Heart left ventricle (tissue), 16 donors: ENCODE results near the gene VIM. TPM values are rescaled to one million over a fixed set of nuclear protein-coding genes. Genes with fewer than 3 reads are reported as not detected.
A peak's percentile ranks its signal among the peaks of the same experiment; 100 is the strongest.

ENCODE experiments used
- ATAC-seq, 4 donors: fragments of 200-7000 bp; cut with Tn5 transposase; one replicate each; pipeline ENCODE4 v1.9.1; 2020 to 2022; ENCODE audit warnings: moderate library complexity in 4 of 4, mild to moderate bottlenecking in 3 of 4, moderate number of reproducible peaks in 1 of 4
- DNase-seq, 5 donors: peaks; one replicate each; pipeline ENCODE4 v3.0.0-alpha.2; 2020
- H3K27ac ChIP-seq, 12 donors: fragments of 200-600 bp; sonication (generic) in 4 of 12; one replicate each; pipeline versions ENCODE4 v1.5.0 to v1.8.0; 2016 to 2022; ENCODE audit warnings: mild to moderate bottlenecking in 2 of 12
- H3K27me3 ChIP-seq, 9 donors: fragments of 200-600 bp; sonication (generic) in 2 of 9; one replicate each; pipeline versions ENCODE4 v1.5.1 to v1.8.0; 2016 to 2022; ENCODE audit warnings: mild to moderate bottlenecking in 3 of 9
- H3K36me3 ChIP-seq, 9 donors: fragments of 200-600 bp; sonication (generic) in 2 of 9; one replicate each; pipeline versions ENCODE4 v1.5.0 to v1.8.0; 2018 to 2022; ENCODE audit warnings: mild to moderate bottlenecking in 2 of 9
- H3K4me1 ChIP-seq, 12 donors: fragments of 200-600 bp; sonication (generic) in 4 of 12; one replicate each; pipeline versions ENCODE4 v1.5.0 to v1.8.0; 2016 to 2022; ENCODE audit warnings: mild to moderate bottlenecking in 3 of 12
- H3K4me3 ChIP-seq, 12 donors: fragments of 200-600 bp; sonication (generic) in 4 of 12; one replicate each; pipeline versions ENCODE4 v1.5.0 to v1.8.0; 2017 to 2022; ENCODE audit warnings: mild to moderate bottlenecking in 9 of 12, moderate library complexity in 4 of 12
- H3K9me3 ChIP-seq, 12 donors: fragments of 200-600 bp; sonication (generic) in 4 of 12; one replicate each; pipeline versions ENCODE4 v1.5.0 to v1.8.0; 2016 to 2022; ENCODE audit warnings: mild to moderate bottlenecking in 1 of 12
- POLR2A ChIP-seq, 2 donors: fragments of 450-650 bp; IDR thresholded peaks; one replicate each; pipeline ENCODE4 v1.6.1; 2017; ENCODE audit warnings: antibody characterized with exemption in 2 of 2, mild to moderate bottlenecking in 2 of 2, moderate library complexity in 2 of 2
- WGBS, 4 donors: extraction: QIAGEN DNeasy Blood & Tissue Kit in 2 of 4; methylation state at CpG; one replicate each; pipeline versions ENCODE4 v1.1.5 to v1.1.7; 2013 to 2018; 5-methylcytosine and 5-hydroxymethylcytosine counted together
- intact Hi-C, 10 donors: fragments of 100-400 bp; cut with DNase I; formaldehyde crosslinking; loops; one replicate each; pipeline versions ENCODE4 v1.11.1 to v1.14.2; 2022
- polyA plus RNA-seq, 2 donors: library from polyadenylated mRNA; stranded (reverse); fragments of 200-250 nt; gene quantifications; one replicate each; pipeline ENCODE4 v1.2.3, GENCODE V29; 2013
- total RNA-seq, 9 donors: library from RNA; depleted of rRNA in 2 of 9; stranded (reverse); fragments of >200 nt in 2 of 9; fragmentation: NEBNext Ultra II Directional in 3 of 9; extraction: Animal tissue kit (Norgen Biotek cat#: 25700) in 3 of 9; gene quantifications; one replicate each; pipeline versions ENCODE4 v1.1.0 to v1.2.4, GENCODE V29; 2016 to 2023
- TF ChIP-seq, protein P1 (sequence below), 12 donors: fragments of 200-600 bp; sonication (generic) in 4 of 12; IDR thresholded peaks; one replicate each; pipeline versions ENCODE4 v1.5.0 to v1.8.0; 2018 to 2022; ENCODE audit warnings: antibody characterized with exemption in 12 of 12, mild to moderate bottlenecking in 5 of 12
- donor health status: ischemic (EF 13 %, LVEDD 7.1; RV severe dilation, severe dysfunction).
- donor health status: healthy with polysubstance abuse.
- donor health status: DM: no; HTN: yes; CAD: no.
- donor health status: DM: no; HTN: no; CAD: no.
- donor health status: ischemic (EF 25% LVEDD 6.9; RV normal size, moderate dysfunction).
- donor health status: ischemic (EF 25% LVEDD 5.7; RV mildly dilated, moderate dysfunction).
- donor health status: healthy.
- donor health status: DM: yes; HTN: yes; CAD: no.
- donor health status: ischemic (EF 35%, LVEDD 5.7; RV mildly dilated, moderate dysfunction).
- donor health status: nonischemic (EF 11% LVEDD 7.7; RV severe dilation, severe dysfunction).
- donor health status: DM: yes; HTN: yes; CAD: no.
- donor health status: PGD.
- donor health status: ischemic (EF 29% LVEDD 5.4; RV normal size, mild dysfunction).
- donor health status: nonischemic (EF 23%, LVEDD 6.1; RV moderate dilation, normal function).

The VIM gene
- total and polyA plus RNA-seq, 11 donors: 249 to 1,163 (median 387) TPM

DNA sequence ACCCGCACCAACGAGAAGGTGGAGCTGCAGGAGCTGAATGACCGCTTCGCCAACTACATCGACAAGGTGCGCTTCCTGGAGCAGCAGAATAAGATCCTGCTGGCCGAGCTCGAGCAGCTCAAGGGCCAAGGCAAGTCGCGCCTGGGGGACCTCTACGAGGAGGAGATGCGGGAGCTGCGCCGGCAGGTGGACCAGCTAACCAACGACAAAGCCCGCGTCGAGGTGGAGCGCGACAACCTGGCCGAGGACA, 1.6 kb downstream of the VIM start:
- peak overlapping the region; percentile 64 to 99 (median 91) for H3K4me3 ChIP-seq
- H3K27ac ChIP-seq: peak overlapping the region; percentile 96 to 100 (median 98)
- DNase-seq (no peak), ATAC-seq (no peak)
- intact Hi-C loops: loop anchor here in 5 of 10 donors (2.0 to 5.0 kb wide), 3 partner anchors 29 to 227 kb away; partner anchors contain the start of gene TRDMT1 (in 4 of the 5)
- peaks cover 0 to 65% (median 40%) of the 10 kb centered on the region in 12 donors for H3K4me1 ChIP-seq
- no peaks in the 10 kb centered on the region for H3K9me3 ChIP-seq
- TF ChIP-seq, protein P1, sequence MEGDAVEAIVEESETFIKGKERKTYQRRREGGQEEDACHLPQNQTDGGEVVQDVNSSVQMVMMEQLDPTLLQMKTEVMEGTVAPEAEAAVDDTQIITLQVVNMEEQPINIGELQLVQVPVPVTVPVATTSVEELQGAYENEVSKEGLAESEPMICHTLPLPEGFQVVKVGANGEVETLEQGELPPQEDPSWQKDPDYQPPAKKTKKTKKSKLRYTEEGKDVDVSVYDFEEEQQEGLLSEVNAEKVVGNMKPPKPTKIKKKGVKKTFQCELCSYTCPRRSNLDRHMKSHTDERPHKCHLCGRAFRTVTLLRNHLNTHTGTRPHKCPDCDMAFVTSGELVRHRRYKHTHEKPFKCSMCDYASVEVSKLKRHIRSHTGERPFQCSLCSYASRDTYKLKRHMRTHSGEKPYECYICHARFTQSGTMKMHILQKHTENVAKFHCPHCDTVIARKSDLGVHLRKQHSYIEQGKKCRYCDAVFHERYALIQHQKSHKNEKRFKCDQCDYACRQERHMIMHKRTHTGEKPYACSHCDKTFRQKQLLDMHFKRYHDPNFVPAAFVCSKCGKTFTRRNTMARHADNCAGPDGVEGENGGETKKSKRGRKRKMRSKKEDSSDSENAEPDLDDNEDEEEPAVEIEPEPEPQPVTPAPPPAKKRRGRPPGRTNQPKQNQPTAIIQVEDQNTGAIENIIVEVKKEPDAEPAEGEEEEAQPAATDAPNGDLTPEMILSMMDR (IDR thresholded peaks at IDR 0.05): no peak
- TF ChIP-seq POLR2A (IDR thresholded peaks at IDR 0.05): no peak
- H3K27me3 ChIP-seq: peaks cover 0 to 17% (median 0%) of the 10 kb centered on the region in 9 donors
- H3K36me3 ChIP-seq: peaks cover 0 to 52% (median 40%) of the 10 kb centered on the region in 9 donors
- 0 to 1% (median 0%) methylated on average over 7 to 21 of the region's 21 CpGs for WGBS, 4 donors

GRCh38 chr10:17229967-17230682, 2.1 kb downstream of the VIM start:
- ATAC-seq (peak; percentile 44 to 70 (median 60)), DNase-seq (peak; percentile 85 to 92 (median 85))
- Histone ChIP-seq H3K27ac (peak overlapping the region; percentile 96 to 100 (median 98)), H3K9me3 (no peaks in the 10 kb centered on the region), H3K4me3 (peak overlapping the region; percentile 64 to 99 (median 91)), H3K27me3 (peaks cover 0 to 17% (median 0%) of the 10 kb centered on the region in 9 donors), H3K4me1 (peaks cover 0 to 69% (median 44%) of the 10 kb centered on the region in 12 donors), H3K36me3 (peaks cover 0 to 57% (median 45%) of the 10 kb centered on the region in 9 donors)
- TF ChIP-seq POLR2A (IDR thresholded peaks at IDR 0.05): peak in 1 of 2 donors; percentile 39
- TF ChIP-seq, protein P1 (IDR thresholded peaks at IDR 0.05): no peak
- 0 to 2% (median 1%) methylated on average over 34 to 43 of the region's 43 CpGs for WGBS, 4 donors
- intact Hi-C loops: loop anchor here in 8 of 10 donors (1.0 to 10.0 kb wide), 6 partner anchors 29 to 235 kb away; partner anchors contain the start of gene TRDMT1 (in 7 of the 8)

DNA sequence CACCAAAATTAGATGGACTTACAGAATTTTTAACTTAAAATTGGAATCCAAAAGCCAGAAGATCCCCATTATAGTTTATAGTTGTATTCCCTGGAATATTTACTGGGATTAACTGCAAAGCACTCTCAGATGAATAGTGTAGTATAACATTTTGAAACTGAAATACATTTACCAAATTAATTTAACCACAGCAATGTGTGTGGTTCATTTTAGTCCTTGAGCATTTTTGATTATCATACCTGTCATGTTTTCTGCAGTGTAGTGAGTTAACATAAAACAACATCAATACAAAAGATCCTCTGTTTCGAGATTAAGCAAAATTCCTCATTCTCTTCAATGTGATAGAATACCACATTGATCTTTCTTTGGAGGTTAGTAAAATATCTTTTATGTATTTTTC, 3.7 kb downstream of the VIM start:
- Histone ChIP-seq H3K27me3 (peaks cover 0 to 17% (median 0%) of the 10 kb centered on the region in 9 donors), H3K4me1 (peaks cover 0 to 71% (median 51%) of the 10 kb centered on the region in 12 donors), H3K4me3 (peak overlapping the region; percentile 7 to 99 (median 90)), H3K36me3 (peaks cover 0 to 73% (median 62%) of the 10 kb centered on the region in 9 donors), H3K9me3 (no peaks in the 10 kb centered on the region), H3K27ac (peak overlapping the region in 6 of 12 donors; percentile 98 to 99 (median 98))
- TF ChIP-seq POLR2A (IDR thresholded peaks at IDR 0.05): no peak
- TF ChIP-seq, protein P1 (IDR thresholded peaks at IDR 0.05): no peak
- ATAC-seq (no peak), DNase-seq (no peak)
- 62 to 69% (median 66%) methylated on average over 1 of the region's 1 CpG for WGBS, 4 donors
- intact Hi-C loops: loop anchor here in 5 of 10 donors (2.0 to 10.0 kb wide), 4 partner anchors 31 to 237 kb away; partner anchors contain the start of gene TRDMT1 (in 2 of the 5)

DNA sequence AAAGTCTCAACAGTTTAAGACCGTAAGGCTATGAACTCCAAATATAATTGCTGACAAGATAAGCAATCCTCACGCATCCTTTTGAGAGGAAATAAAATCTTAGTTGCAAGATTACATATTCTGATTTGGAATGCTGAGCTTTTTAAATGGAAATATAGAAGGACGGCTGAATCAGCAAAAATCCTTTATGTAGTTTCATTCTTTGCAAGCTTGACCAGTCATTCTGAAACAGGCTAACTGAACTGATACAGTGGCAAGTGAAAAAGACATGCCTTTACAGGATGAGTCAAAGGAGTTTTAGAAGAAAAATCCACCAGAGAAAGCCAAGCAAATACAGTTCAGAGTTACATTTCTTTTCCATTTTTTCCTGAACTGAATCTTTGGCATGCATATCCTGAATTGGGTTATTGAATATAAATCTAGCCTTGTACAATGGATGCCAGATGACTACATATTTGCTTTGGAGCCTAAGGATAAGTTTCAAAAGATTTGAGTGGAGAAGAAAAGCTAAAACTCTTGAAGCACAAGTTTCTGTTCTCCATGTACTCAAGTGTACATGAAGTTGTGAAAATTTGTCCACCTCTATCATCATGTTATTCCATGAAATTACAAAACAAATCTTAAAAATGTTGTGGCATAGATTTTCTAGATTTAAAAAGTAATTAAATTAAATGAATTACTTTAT, 4.4 kb downstream of the VIM start:
- Histone ChIP-seq H3K9me3 (no peaks in the 10 kb centered on the region), H3K4me1 (peaks cover 0 to 65% (median 47%) of the 10 kb centered on the region in 12 donors), H3K27me3 (peaks cover 0 to 17% (median 0%) of the 10 kb centered on the region in 9 donors), H3K4me3 (peak overlapping the region in 10 of 12 donors; percentile 7 to 99 (median 90)), H3K36me3 (peaks cover 0 to 79% (median 68%) of the 10 kb centered on the region in 9 donors), H3K27ac (peak overlapping the region in 7 of 12 donors; percentile 2 to 99 (median 31))
- 34 to 60% (median 59%) methylated on average over 3 of the region's 3 CpGs for WGBS, 4 donors
- no peak for TF ChIP-seq POLR2A (IDR thresholded peaks at IDR 0.05)
- TF ChIP-seq, protein P1 (IDR thresholded peaks at IDR 0.05): no peak
- ATAC-seq (no peak), DNase-seq (no peak)
- intact Hi-C loops: loop anchor here in 3 of 10 donors (5.0 to 10.0 kb wide), 3 partner anchors 225 to 238 kb away; no protein-coding TSS in a partner anchor
